ENCODE results near the gene MRPL11.

Gene MRPL11

GRCh38 chr11:66393954-66394353 lies 44.7 kb downstream of the MRPL11 start:
- no peaks in the 10 kb centered on the region for H3K4me1 ChIP-seq (ENCODE audit: insufficient read depth, low read length, poor library complexity, severe bottlenecking)
- no peak overlapping the region for H2AFZ ChIP-seq (ENCODE audit: low read length)
- no peaks in the 10 kb centered on the region for H4K20me1 ChIP-seq (ENCODE audit: insufficient read depth, low read length, poor library complexity, severe bottlenecking)
- H3K4me3 ChIP-seq (ENCODE audit: low read length, poor library complexity, severe bottlenecking), result no peak overlapping the region
- H3K79me2 ChIP-seq (ENCODE audit: insufficient read depth, low read length), result no peaks in the 10 kb centered on the region
- no peaks in the 10 kb centered on the region for H3K36me3 ChIP-seq (ENCODE audit: insufficient read depth, low read length)
- TF ChIP-seq, protein P1, sequence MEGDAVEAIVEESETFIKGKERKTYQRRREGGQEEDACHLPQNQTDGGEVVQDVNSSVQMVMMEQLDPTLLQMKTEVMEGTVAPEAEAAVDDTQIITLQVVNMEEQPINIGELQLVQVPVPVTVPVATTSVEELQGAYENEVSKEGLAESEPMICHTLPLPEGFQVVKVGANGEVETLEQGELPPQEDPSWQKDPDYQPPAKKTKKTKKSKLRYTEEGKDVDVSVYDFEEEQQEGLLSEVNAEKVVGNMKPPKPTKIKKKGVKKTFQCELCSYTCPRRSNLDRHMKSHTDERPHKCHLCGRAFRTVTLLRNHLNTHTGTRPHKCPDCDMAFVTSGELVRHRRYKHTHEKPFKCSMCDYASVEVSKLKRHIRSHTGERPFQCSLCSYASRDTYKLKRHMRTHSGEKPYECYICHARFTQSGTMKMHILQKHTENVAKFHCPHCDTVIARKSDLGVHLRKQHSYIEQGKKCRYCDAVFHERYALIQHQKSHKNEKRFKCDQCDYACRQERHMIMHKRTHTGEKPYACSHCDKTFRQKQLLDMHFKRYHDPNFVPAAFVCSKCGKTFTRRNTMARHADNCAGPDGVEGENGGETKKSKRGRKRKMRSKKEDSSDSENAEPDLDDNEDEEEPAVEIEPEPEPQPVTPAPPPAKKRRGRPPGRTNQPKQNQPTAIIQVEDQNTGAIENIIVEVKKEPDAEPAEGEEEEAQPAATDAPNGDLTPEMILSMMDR (conservative IDR thresholded peaks at IDR 0.05; ENCODE audit: low read length), result no peak
- TF ChIP-seq EZH2phosphoT487 (IDR thresholded peaks at IDR 0.05; ENCODE audit: borderline replicate concordance), result no peak
- H3K27me3 ChIP-seq (ENCODE audit: insufficient read depth, low read length, poor library complexity, severe bottlenecking), result no peaks in the 10 kb centered on the region
- no peaks in the 10 kb centered on the region for H3K9me2 ChIP-seq (replicated peaks; ENCODE audit: low read depth, low read length)
- H3K4me2 ChIP-seq (ENCODE audit: low read depth, low read length, poor library complexity, severe bottlenecking), result no peak overlapping the region
- H3K9ac ChIP-seq (ENCODE audit: low read depth, low read length, poor library complexity, severe bottlenecking), result no peak overlapping the region
- H3K9me3 ChIP-seq (ENCODE audit: insufficient read depth, low read depth, low read length), result no peaks in the 10 kb centered on the region
- H3F3A ChIP-seq (ENCODE audit: low read depth), result no peaks in the 10 kb centered on the region

DNA sequence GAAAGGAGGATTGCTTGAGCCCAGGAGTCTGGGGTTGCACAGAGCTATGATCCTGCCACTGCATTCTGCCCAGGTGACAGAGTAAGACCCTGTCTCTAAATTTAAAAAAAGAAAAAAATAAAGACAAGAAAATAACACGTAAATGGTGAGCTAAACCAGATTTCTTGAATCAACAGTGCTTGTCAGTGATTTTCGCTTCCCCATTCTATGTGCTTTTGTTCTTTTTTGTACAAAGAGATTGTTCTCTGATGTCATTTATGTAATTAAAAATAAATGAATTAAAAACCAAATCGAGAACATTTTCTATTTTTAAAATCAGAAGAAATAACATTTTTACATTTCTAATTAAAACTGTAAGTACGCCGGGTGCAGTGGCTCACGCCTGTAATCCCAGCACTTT lies 47.3 kb downstream of the MRPL11 start:
- no peak overlapping the region for H3K9ac ChIP-seq (ENCODE audit: low read depth, low read length, poor library complexity, severe bottlenecking)
- H3F3A ChIP-seq (ENCODE audit: low read depth), result no peaks in the 10 kb centered on the region
- H3K4me3 ChIP-seq (ENCODE audit: low read length, poor library complexity, severe bottlenecking), result no peak overlapping the region
- H3K9me3 ChIP-seq (ENCODE audit: insufficient read depth, low read depth, low read length), result no peaks in the 10 kb centered on the region
- H3K4me1 ChIP-seq (ENCODE audit: insufficient read depth, low read length, poor library complexity, severe bottlenecking), result peaks cover 3% of the 10 kb centered on the region
- no peak overlapping the region for H2AFZ ChIP-seq (ENCODE audit: low read length)
- no peaks in the 10 kb centered on the region for H3K9me2 ChIP-seq (replicated peaks; ENCODE audit: low read depth, low read length)
- H4K20me1 ChIP-seq (ENCODE audit: insufficient read depth, low read length, poor library complexity, severe bottlenecking), result no peaks in the 10 kb centered on the region
- H3K36me3 ChIP-seq (ENCODE audit: insufficient read depth, low read length), result no peaks in the 10 kb centered on the region
- no peaks in the 10 kb centered on the region for H3K79me2 ChIP-seq (ENCODE audit: insufficient read depth, low read length)
- no peaks in the 10 kb centered on the region for H3K27me3 ChIP-seq (ENCODE audit: insufficient read depth, low read length, poor library complexity, severe bottlenecking)
- H3K4me2 ChIP-seq (ENCODE audit: low read depth, low read length, poor library complexity, severe bottlenecking), result no peak overlapping the region
- TF ChIP-seq EZH2phosphoT487 (IDR thresholded peaks at IDR 0.05; ENCODE audit: borderline replicate concordance), result no peak

DNA sequence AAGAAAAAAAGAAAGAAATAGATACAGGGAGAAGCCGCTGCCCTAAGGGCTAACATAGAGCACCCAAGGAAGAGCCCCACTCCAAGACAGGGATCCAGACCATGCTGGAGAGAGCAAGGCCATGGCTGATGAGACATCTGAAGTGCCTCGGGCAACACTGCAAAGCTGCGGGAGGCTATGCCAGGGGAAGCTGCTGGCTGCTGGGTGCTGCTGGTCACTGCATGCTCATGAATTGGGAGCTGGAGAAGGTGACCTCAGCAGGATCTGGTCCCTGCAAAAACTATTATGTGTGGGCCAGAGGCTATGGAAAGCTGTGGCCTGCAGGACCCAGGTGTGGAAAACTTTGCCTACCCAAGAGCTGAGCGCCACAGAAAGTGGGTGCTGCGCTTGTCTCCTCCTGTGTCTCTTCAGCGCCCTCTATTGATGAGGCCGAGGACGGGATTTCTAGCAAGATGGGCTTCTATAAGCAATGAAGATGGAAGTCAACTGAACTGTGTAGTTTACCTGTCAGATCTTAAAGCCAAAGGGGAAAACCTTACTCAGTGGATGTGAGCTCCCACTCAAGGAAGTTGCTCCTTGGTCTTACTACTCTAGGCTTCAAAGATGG lies 49.8 kb downstream of the MRPL11 start:
- H3K9me2 ChIP-seq (replicated peaks; ENCODE audit: low read depth, low read length), result no peaks in the 10 kb centered on the region
- no peaks in the 10 kb centered on the region for H3K79me2 ChIP-seq (ENCODE audit: insufficient read depth, low read length)
- TF ChIP-seq, protein P1 (conservative IDR thresholded peaks at IDR 0.05; ENCODE audit: low read length), result peak; percentile 89
- no peak for TF ChIP-seq EZH2phosphoT487 (IDR thresholded peaks at IDR 0.05; ENCODE audit: borderline replicate concordance)
- H3K36me3 ChIP-seq (ENCODE audit: insufficient read depth, low read length), result no peaks in the 10 kb centered on the region
- H3K9ac ChIP-seq (ENCODE audit: low read depth, low read length, poor library complexity, severe bottlenecking), result no peak overlapping the region
- no peaks in the 10 kb centered on the region for H3K9me3 ChIP-seq (ENCODE audit: insufficient read depth, low read depth, low read length)
- H3K4me2 ChIP-seq (ENCODE audit: low read depth, low read length, poor library complexity, severe bottlenecking), result no peak overlapping the region
- 0 out of 2 replicates have a peak overlapping the region, but pooled peaks have one; percentile 58 for H2AFZ ChIP-seq (ENCODE audit: low read length)
- H3K4me1 ChIP-seq (ENCODE audit: insufficient read depth, low read length, poor library complexity, severe bottlenecking), result peaks cover 5% of the 10 kb centered on the region
- H3F3A ChIP-seq (ENCODE audit: low read depth), result no peaks in the 10 kb centered on the region
- H3K27me3 ChIP-seq (ENCODE audit: insufficient read depth, low read length, poor library complexity, severe bottlenecking), result no peaks in the 10 kb centered on the region
- no peaks in the 10 kb centered on the region for H4K20me1 ChIP-seq (ENCODE audit: insufficient read depth, low read length, poor library complexity, severe bottlenecking)
- H3K4me3 ChIP-seq (ENCODE audit: low read length, poor library complexity, severe bottlenecking), result no peak overlapping the region
